ENCODE results near the gene SLC6A6. TPM values are rescaled to one million over a fixed set of nuclear protein-coding genes. Genes with fewer than 3 reads are reported as not detected.

The SLC6A6 gene
- total RNA-seq, 6 experiments from 2014 or later: 22.5 to 33.0 (median 28.6) TPM

GRCh38 chr3:14369675-14370669 lies 32.4 kb upstream of the SLC6A6 start:
- H3K36me3 Mint-ChIP-seq (ENCODE audit: low read depth): no peaks in the 10 kb centered on the region
- H3K4me3 Mint-ChIP-seq: no peak overlapping the region
- no peak overlapping the region for H3K27ac Mint-ChIP-seq
- DNase-seq: no peak
- H3K4me1 Mint-ChIP-seq (ENCODE audit: low read depth): peaks cover 18% of the 10 kb centered on the region
- no peaks in the 10 kb centered on the region for H3K9me3 Mint-ChIP-seq
- peaks cover 10% of the 10 kb centered on the region for H3K27me3 Mint-ChIP-seq (ENCODE audit: insufficient read depth)
- TF ChIP-seq CTCF (IDR thresholded peaks at IDR 0.05): no peak

GRCh38 chr3:14370720-14371572 lies 31.5 kb upstream of the SLC6A6 start:
- peaks cover 9% of the 10 kb centered on the region for H3K27me3 Mint-ChIP-seq (ENCODE audit: insufficient read depth)
- no peak overlapping the region for H3K4me3 Mint-ChIP-seq
- no peaks in the 10 kb centered on the region for H3K36me3 Mint-ChIP-seq (ENCODE audit: low read depth)
- peaks cover 18% of the 10 kb centered on the region for H3K4me1 Mint-ChIP-seq (ENCODE audit: low read depth)
- no peaks in the 10 kb centered on the region for H3K9me3 Mint-ChIP-seq
- no peak for DNase-seq
- no peak overlapping the region for H3K27ac Mint-ChIP-seq
- no peak for TF ChIP-seq CTCF (IDR thresholded peaks at IDR 0.05)

GRCh38 chr3:14371573-14372474 lies 30.6 kb upstream of the SLC6A6 start:
- DNase-seq: peak; percentile 67
- H3K27me3 Mint-ChIP-seq (ENCODE audit: insufficient read depth): peaks cover 5% of the 10 kb centered on the region; the same call in 1 of the 2 replicates

GRCh38 chr3:14372587-14372986 lies 29.8 kb upstream of the SLC6A6 start:
- no peak overlapping the region for H3K4me3 Mint-ChIP-seq
- no peak for TF ChIP-seq CTCF (IDR thresholded peaks at IDR 0.05)
- no peak overlapping the region for H3K27ac Mint-ChIP-seq
- H3K4me1 Mint-ChIP-seq (ENCODE audit: low read depth): peaks cover 18% of the 10 kb centered on the region
- H3K36me3 Mint-ChIP-seq (ENCODE audit: low read depth): no peaks in the 10 kb centered on the region
- H3K9me3 Mint-ChIP-seq: no peaks in the 10 kb centered on the region
- peaks cover 3% of the 10 kb centered on the region; the same call in 1 of the 2 replicates for H3K27me3 Mint-ChIP-seq (ENCODE audit: insufficient read depth)
- no peak for DNase-seq

More at GRCh38 chr3:14371573-14372474, 30.6 kb upstream of the SLC6A6 start:
- no peaks in the 10 kb centered on the region for H3K9me3 Mint-ChIP-seq
- H3K4me3 Mint-ChIP-seq: no peak overlapping the region
- no peaks in the 10 kb centered on the region for H3K36me3 Mint-ChIP-seq (ENCODE audit: low read depth)
- TF ChIP-seq CTCF (IDR thresholded peaks at IDR 0.05): peak; percentile 28; the same call in 1 of the 2 replicates
- peaks cover 18% of the 10 kb centered on the region for H3K4me1 Mint-ChIP-seq (ENCODE audit: low read depth)
- H3K27ac Mint-ChIP-seq: peak overlapping the region; percentile 57

Measured in HFFc6 (cell line).